ENCODE results near the gene CAPN5.

GRCh38 chr11:77129069-77129841, 62.5 kb downstream of the CAPN5 start:
- TF ChIP-seq CTCF (IDR thresholded peaks at IDR 0.05; ENCODE audit: insufficient read depth, low read length) = no peak
- no peak for TF ChIP-seq POLR2AphosphoS5 (IDR thresholded peaks at IDR 0.05; ENCODE audit: low read depth)
- no peak for TF ChIP-seq GABPA (IDR thresholded peaks at IDR 0.05; ENCODE audit: low read depth)
- TF ChIP-seq REST (IDR thresholded peaks at IDR 0.05; ENCODE audit: insufficient replicate concordance, low read depth) = no peak

Measured in HL-60 (cell line).